VCaP (cell line): ENCODE data around the gene DDX19B.

ENCODE experiments used
- H3K27ac ChIP-seq: fragments of 450-650 bp; 2 replicates; pipeline ENCODE4 v1.5.1; 2017
- CTCF ChIP-seq: fragments of 450-650 bp; conservative IDR thresholded peaks from 2 replicates; pipeline ENCODE4 v1.5.1; 2017; ENCODE audit warnings: mild to moderate bottlenecking, moderate library complexity

The DDX19B gene

GRCh38 chr16:70372921-70373728, 74.1 kb downstream of the DDX19B start:
- no peak for TF ChIP-seq CTCF

GRCh38 chr16:70374213-70374612, 75.2 kb downstream of the DDX19B start:
- no peak for TF ChIP-seq CTCF
- no peak overlapping the region for H3K27ac ChIP-seq

More at GRCh38 chr16:70372921-70373728, 74.1 kb downstream of the DDX19B start:
- H3K27ac ChIP-seq, result no peak overlapping the region

- H3K27ac ChIP-seq, result no peak overlapping the region
- no peak for TF ChIP-seq CTCF
Measured at GRCh38 chr16:70375636-70376611, 76.9 kb downstream of the DDX19B start.

- no peak overlapping the region for H3K27ac ChIP-seq
Measured at GRCh38 chr16:70377782-70378181, 78.8 kb downstream of the DDX19B start.

GRCh38 chr16:70378869-70379493, 80.0 kb downstream of the DDX19B start:
- H3K27ac ChIP-seq, result peak overlapping the region; percentile 93
- TF ChIP-seq CTCF, result no peak

More at GRCh38 chr16:70377782-70378181, 78.8 kb downstream of the DDX19B start:
- no peak for TF ChIP-seq CTCF

GRCh38 chr16:70380248-70380918, 81.4 kb downstream of the DDX19B start:
- peak overlapping the region; percentile 93 for H3K27ac ChIP-seq
- no peak for TF ChIP-seq CTCF
